Heart right ventricle (tissue), 16 donors: ENCODE measurements around the gene NRIP1. TPM values are rescaled to one million over a fixed set of nuclear protein-coding genes. Genes with fewer than 3 reads are reported as not detected.

ENCODE experiments used
- ATAC-seq, 8 donors: fragments of 200-7000 bp; cut with Tn5 transposase; one replicate each; pipeline ENCODE4 v1.9.1; 2020; ENCODE audit warnings: mild to moderate bottlenecking in 8 of 8, moderate library complexity in 8 of 8, moderate number of reproducible peaks in 1 of 8
- DNase-seq, 2 donors: peaks; one replicate each; pipeline ENCODE4 v3.0.0-alpha.2; 2020
- H3K27ac ChIP-seq, 10 donors: fragments of 200-600 bp; sonication (generic) in 2 of 10; one replicate each; pipeline versions ENCODE4 v1.5.0 to v1.8.0; 2020 to 2022; ENCODE audit warnings: mild to moderate bottlenecking in 3 of 10
- H3K27me3 ChIP-seq, 7 donors: fragments of 200-600 bp; one replicate each; pipeline ENCODE4 v1.8.0; 2021 to 2022; ENCODE audit warnings: mild to moderate bottlenecking in 2 of 7
- H3K36me3 ChIP-seq, 9 donors: fragments of 200-600 bp; sonication (generic) in 1 of 9; one replicate each; pipeline versions ENCODE4 v1.5.0 to v1.8.0; 2020 to 2022; ENCODE audit warnings: mild to moderate bottlenecking in 2 of 9
- H3K4me1 ChIP-seq, 9 donors: fragments of 200-600 bp; sonication (generic) in 1 of 9; one replicate each; pipeline versions ENCODE4 v1.5.0 to v1.8.0; 2020 to 2022; ENCODE audit warnings: mild to moderate bottlenecking in 4 of 9
- H3K4me3 ChIP-seq, 10 donors: fragments of 200-600 bp; sonication (generic) in 2 of 10; one replicate each; pipeline versions ENCODE4 v1.5.0 to v1.8.0; 2020 to 2022; ENCODE audit warnings: mild to moderate bottlenecking in 7 of 10, moderate library complexity in 2 of 10
- H3K9me3 ChIP-seq, 11 donors: fragments of 200-600 bp in 10 of 11; sonication (generic) in 2 of 11; one replicate each; pipeline versions ENCODE4 v1.5.0 to v1.8.0; 2013 to 2022; ENCODE audit warnings: mild to moderate bottlenecking in 2 of 11, control low read depth in 1 of 11, moderate library complexity in 1 of 11
- WGBS, 2 donors: extraction: QIAGEN DNeasy Blood & Tissue Kit; methylation state at CpG; one replicate each; pipeline ENCODE4 v1.1.7; 2013; ENCODE audit warnings: inconsistent platforms in 1 of 2; 5-methylcytosine and 5-hydroxymethylcytosine counted together
- intact Hi-C, 10 donors: fragments of 100-400 bp; cut with DNase I; formaldehyde crosslinking; loops; one replicate each; pipeline versions ENCODE4 v1.11.1 to v1.14.2; 2022
- polyA plus RNA-seq, 2 donors: library from polyadenylated mRNA; stranded (reverse); fragments of 200-250 nt; gene quantifications; one replicate each; pipeline ENCODE4 v1.2.3, GENCODE V29; 2013
- total RNA-seq, 10 donors: library from RNA; stranded (reverse); fragmentation: NEBNext Ultra II Directional in 3 of 10; extraction: Animal tissue kit (Norgen Biotek cat#: 25700) in 3 of 10; gene quantifications; one replicate each; pipeline versions ENCODE4 v1.2.1 to v1.2.4, GENCODE V29; 2021 to 2023
- TF ChIP-seq, protein P1 (sequence below), 9 donors: fragments of 200-600 bp; sonication (generic) in 2 of 9; IDR thresholded peaks; one replicate each; pipeline versions ENCODE4 v1.5.0 to v1.8.0; 2021 to 2022; ENCODE audit warnings: antibody characterized with exemption in 9 of 9, mild to moderate bottlenecking in 5 of 9, moderate library complexity in 1 of 9
- donor health status: Arrhythmogenic right ventricular cardiomyopathy.
- donor health status: ischemic (EF 13 %, LVEDD 7.1; RV severe dilation, severe dysfunction).
- donor health status: healthy with polysubstance abuse.
- donor health status: DM: no; HTN: yes; CAD: no.
- donor health status: DM: no; HTN: no; CAD: no.
- donor health status: ischemic (EF 25% LVEDD 6.9; RV normal size, moderate dysfunction).
- donor health status: ischemic (EF 25% LVEDD 5.7; RV mildly dilated, moderate dysfunction).
- donor health status: healthy.
- donor health status: DM: yes; HTN: yes; CAD: no.
- donor health status: Ischemic cardiomyopathy.
- donor health status: ischemic (EF 35%, LVEDD 5.7; RV mildly dilated, moderate dysfunction).
- donor health status: nonischemic (EF 11% LVEDD 7.7; RV severe dilation, severe dysfunction).
- donor health status: DM: yes; HTN: yes; CAD: no.
- donor health status: PGD.
- donor health status: ischemic (EF 29% LVEDD 5.4; RV normal size, mild dysfunction).
- donor health status: nonischemic (EF 23%, LVEDD 6.1; RV moderate dilation, normal function).

NRIP1 gene
- total and polyA plus RNA-seq, 12 donors: 3.2 to 40.3 (median 17.4) TPM

DNA sequence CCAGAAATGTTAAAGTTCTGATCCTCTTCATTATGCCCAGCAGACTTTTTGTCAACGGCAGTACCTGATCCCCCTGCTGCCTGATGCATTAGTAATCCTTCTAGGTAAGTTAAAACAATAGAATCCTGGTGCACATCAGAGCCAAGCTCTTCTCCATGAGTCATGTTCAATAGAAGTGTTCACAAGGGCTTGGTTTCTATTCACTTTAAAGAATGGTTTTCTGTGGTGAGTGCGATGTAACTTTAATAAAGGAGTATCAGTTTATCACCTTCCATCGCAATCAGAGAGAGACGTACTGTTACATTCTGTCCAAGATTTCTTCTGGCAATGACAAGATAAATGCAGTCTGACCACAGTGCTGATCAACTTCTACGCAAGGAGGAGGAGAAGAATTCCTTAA is 96.8 kb downstream of the NRIP1 start:
- H3K4me1 ChIP-seq: no peaks in the 10 kb centered on the region
- intact Hi-C loops: no loop called here

DNA sequence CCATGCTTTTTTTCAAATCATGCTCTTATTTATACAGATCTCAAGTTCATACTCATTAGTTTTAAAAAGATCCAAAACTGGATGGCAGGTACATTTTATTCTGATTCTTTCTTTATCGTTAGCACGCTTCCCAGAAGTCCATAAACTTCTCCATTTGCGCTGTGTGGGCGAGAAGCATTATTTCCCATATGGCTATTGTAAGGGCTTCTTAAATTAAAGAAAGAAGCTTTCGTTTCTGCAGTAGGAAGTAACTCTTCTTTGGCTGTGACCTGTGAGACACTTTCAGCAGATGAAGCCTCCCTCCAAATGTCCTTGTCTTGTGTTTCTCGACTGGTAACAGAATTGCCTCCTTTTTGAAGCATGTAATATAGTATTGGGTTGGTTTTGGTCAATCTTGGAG is 100.2 kb downstream of the NRIP1 start:
- TF ChIP-seq, protein P1, sequence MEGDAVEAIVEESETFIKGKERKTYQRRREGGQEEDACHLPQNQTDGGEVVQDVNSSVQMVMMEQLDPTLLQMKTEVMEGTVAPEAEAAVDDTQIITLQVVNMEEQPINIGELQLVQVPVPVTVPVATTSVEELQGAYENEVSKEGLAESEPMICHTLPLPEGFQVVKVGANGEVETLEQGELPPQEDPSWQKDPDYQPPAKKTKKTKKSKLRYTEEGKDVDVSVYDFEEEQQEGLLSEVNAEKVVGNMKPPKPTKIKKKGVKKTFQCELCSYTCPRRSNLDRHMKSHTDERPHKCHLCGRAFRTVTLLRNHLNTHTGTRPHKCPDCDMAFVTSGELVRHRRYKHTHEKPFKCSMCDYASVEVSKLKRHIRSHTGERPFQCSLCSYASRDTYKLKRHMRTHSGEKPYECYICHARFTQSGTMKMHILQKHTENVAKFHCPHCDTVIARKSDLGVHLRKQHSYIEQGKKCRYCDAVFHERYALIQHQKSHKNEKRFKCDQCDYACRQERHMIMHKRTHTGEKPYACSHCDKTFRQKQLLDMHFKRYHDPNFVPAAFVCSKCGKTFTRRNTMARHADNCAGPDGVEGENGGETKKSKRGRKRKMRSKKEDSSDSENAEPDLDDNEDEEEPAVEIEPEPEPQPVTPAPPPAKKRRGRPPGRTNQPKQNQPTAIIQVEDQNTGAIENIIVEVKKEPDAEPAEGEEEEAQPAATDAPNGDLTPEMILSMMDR (IDR thresholded peaks at IDR 0.05): no peak
- Histone ChIP-seq H3K27me3 (no peaks in the 10 kb centered on the region), H3K4me1 (no peaks in the 10 kb centered on the region), H3K9me3 (no peaks in the 10 kb centered on the region), H3K36me3 (peaks cover 0 to 51% (median 16%) of the 10 kb centered on the region in 9 donors), H3K27ac (no peak overlapping the region), H3K4me3 (no peak overlapping the region)
- ATAC-seq (no peak), DNase-seq (no peak)
- intact Hi-C loops: no loop called here
- 93% methylated on average over 6 of the region's 6 CpGs for WGBS, 2 donors

More for the DNA sequence above, 96.8 kb downstream of the NRIP1 start:
- 88 to 89% methylated on average over 5 of the region's 5 CpGs for WGBS, 2 donors
- H3K27me3 ChIP-seq: no peaks in the 10 kb centered on the region
- TF ChIP-seq, protein P1 (IDR thresholded peaks at IDR 0.05): no peak
- no peaks in the 10 kb centered on the region for H3K9me3 ChIP-seq
- peaks cover 0 to 49% (median 16%) of the 10 kb centered on the region in 9 donors for H3K36me3 ChIP-seq
- no peak overlapping the region for H3K27ac ChIP-seq
- H3K4me3 ChIP-seq: no peak overlapping the region
- DNase-seq (no peak), ATAC-seq (no peak)

GRCh38 chr21:14962217-14962616 is 102.6 kb downstream of the NRIP1 start:
- intact Hi-C loops: loop anchor here in 1 of 10 donors (2.0 kb wide), 1 partner anchor 37 kb away; no protein-coding TSS in a partner anchor
- Histone ChIP-seq H3K9me3 (no peaks in the 10 kb centered on the region), H3K36me3 (peaks cover 0 to 36% (median 9%) of the 10 kb centered on the region in 9 donors), H3K27me3 (no peaks in the 10 kb centered on the region), H3K4me3 (no peak overlapping the region), H3K4me1 (no peaks in the 10 kb centered on the region), H3K27ac (no peak overlapping the region)
- TF ChIP-seq, protein P1 (IDR thresholded peaks at IDR 0.05): no peak
- 80 to 83% methylated on average over 3 of the region's 3 CpGs for WGBS, 2 donors
- no peak for DNase-seq
- no peak for ATAC-seq

- DNase-seq: no peak
- TF ChIP-seq, protein P1 (IDR thresholded peaks at IDR 0.05): no peak
- H3K4me3 ChIP-seq: no peak overlapping the region
- ATAC-seq: no peak
- 92 to 94% methylated on average over 3 of the region's 3 CpGs for WGBS, 2 donors
- H3K9me3 ChIP-seq: no peaks in the 10 kb centered on the region
- H3K27me3 ChIP-seq: no peaks in the 10 kb centered on the region
- H3K4me1 ChIP-seq: peaks cover 0 to 4% (median 0%) of the 10 kb centered on the region in 9 donors
- intact Hi-C loops: no loop called here
- no peak overlapping the region for H3K27ac ChIP-seq
- peaks cover 0 to 28% (median 6%) of the 10 kb centered on the region in 9 donors for H3K36me3 ChIP-seq
Measured at GRCh38 chr21:14961502-14961901, 103.3 kb downstream of the NRIP1 start.
